K562 (cell line): ENCODE data around the gene MCEMP1. TPM values are rescaled to one million over a fixed set of nuclear protein-coding genes. Genes with fewer than 3 reads are reported as not detected.

Source experiments
- ATAC-seq: fragments of 200-7000 bp; cut with Tn5 transposase; 3 replicates; pipeline ENCODE4 v1.9.1; 2020; ENCODE audit warnings: moderate library complexity
- BruUV-seq: library from RNA; stranded (reverse); fragments of 400-500 nt; replicated peaks from 2 replicates; lab custom pipeline; 2021; lab: Mats Ljungman, UMichigan
- CTCF ChIA-PET: fragments of 300-600 bp; formaldehyde crosslinking; extraction: SDS; loops from one replicate; lab custom pipeline; 2021; ENCODE audit warnings: low intra/inter-chr PET ratio; lab: Yijun Ruan, JAX
- POLR2A ChIA-PET: fragments of 300-600, 350-650 bp; sonication (Branson Sonifier 250); formaldehyde crosslinking; extraction: SDS; loops from one replicate; lab custom pipeline; 2021; ENCODE audit warnings: antibody characterized with exemption, inconsistent platforms; lab: Yijun Ruan, JAX
- DNase-seq, 4 experiments: peaks; one replicate each; pipeline versions ENCODE4 v3.0.0 to v3.0.0-alpha.2; 2011 to 2018; ENCODE audit warnings: low spot score in 3 of 4, mixed read lengths in 3 of 4; ENCODE audit errors: extremely low read depth in 1 of 4
- FAIRE-seq: peaks from 2 replicates; lab custom pipeline; 2011; peaks lifted over from hg19 to GRCh38; lab: Jason Lieb, UNC
- H2AFZ ChIP-seq: 2 replicates; pipeline ENCODE4 v1.6.0; 2011; ENCODE audit warnings: low read depth, low read length, control low read depth, inconsistent platforms
- H3K27ac ChIP-seq: fragments of 200-600 bp; 3 replicates; pipeline ENCODE4 v1.8.0; 2011; ENCODE audit warnings: low read depth, mild to moderate bottlenecking, control low read depth, inconsistent platforms, low read length, moderate library complexity, mixed read lengths; ENCODE audit errors: extremely low read depth
- H3K27me3 ChIP-seq, 2 experiments: fragments of 300-600 bp in 1 of 2; 2 replicates in 1 of 2; 3 replicates in 1 of 2; pipeline versions ENCODE4 v1.6.0 to v1.8.0; 2011; ENCODE audit warnings: inconsistent platforms in 2 of 2, low read length in 2 of 2, mild to moderate bottlenecking in 1 of 2, mixed read lengths in 1 of 2, moderate library complexity in 1 of 2; ENCODE audit not compliant: control insufficient read depth in 2 of 2, insufficient read depth in 2 of 2
- H3K36me3 ChIP-seq: fragments of 300-600 bp; 3 replicates; pipeline ENCODE4 v1.8.0; 2011; ENCODE audit warnings: mild to moderate bottlenecking, low read length, inconsistent platforms; ENCODE audit not compliant: control insufficient read depth, insufficient read depth
- H3K4me1 ChIP-seq, 2 experiments: fragments of 200-600 bp in 1 of 2; replicated peaks in 1 of 2; 2 replicates in 1 of 2; 3 replicates in 1 of 2; pipeline versions ENCODE4 v1.5.1 to v1.8.0; 2011; ENCODE audit warnings: inconsistent platforms in 2 of 2, low read length in 2 of 2, mild to moderate bottlenecking in 1 of 2, mixed read lengths in 1 of 2, moderate library complexity in 1 of 2; ENCODE audit not compliant: control insufficient read depth in 2 of 2, insufficient read depth in 2 of 2
- H3K4me2 ChIP-seq: 2 replicates; pipeline ENCODE4 v1.6.1; 2011; ENCODE audit warnings: low read length, control low read depth, inconsistent platforms, mixed read lengths; ENCODE audit not compliant: insufficient read depth
- H3K4me3 ChIP-seq: fragments of 200-600 bp; sonication (generic), shearing (Covaris generic); 2 replicates; pipeline ENCODE4 v1.5.1; 2016; ENCODE audit warnings: control low read depth, inconsistent platforms
- H3K79me2 ChIP-seq: fragments of 200-600 bp; 3 replicates; pipeline ENCODE4 v1.8.0; 2011; ENCODE audit warnings: low read length, inconsistent platforms; ENCODE audit not compliant: control insufficient read depth, insufficient read depth
- H3K9ac ChIP-seq, 2 experiments: 2 replicates each; pipeline versions ENCODE4 v1.6.0 to v1.6.1; 2011; ENCODE audit warnings: low read depth in 2 of 2, low read length in 2 of 2, control low read depth in 1 of 2, inconsistent platforms in 1 of 2, mild to moderate bottlenecking in 1 of 2, mixed read lengths in 1 of 2; ENCODE audit not compliant: insufficient read depth in 1 of 2
- H3K9me1 ChIP-seq: one replicate; pipeline ENCODE4 v1.6.0; 2011; ENCODE audit warnings: inconsistent platforms, mild to moderate bottlenecking, low read length, moderate library complexity; ENCODE audit not compliant: control insufficient read depth, insufficient read depth
- H3K9me3 ChIP-seq: replicated peaks from 2 replicates; pipeline ENCODE4 v1.5.1; 2011; ENCODE audit warnings: low read depth, low read length, inconsistent platforms; ENCODE audit not compliant: control insufficient read depth, insufficient read depth
- H4K20me1 ChIP-seq: replicated peaks from 2 replicates; pipeline ENCODE4 v1.6.1; 2011; ENCODE audit warnings: low read length, inconsistent platforms, mixed read lengths; ENCODE audit not compliant: control insufficient read depth, insufficient read depth
- HMG20A ChIP-seq: fragments of 450-650 bp; formaldehyde crosslinking; conservative IDR thresholded peaks from 2 replicates; pipeline ENCODE4 v1.4.0; 2020; ENCODE audit warnings: mild to moderate bottlenecking, mixed read lengths
- JUNB ChIP-seq: fragments of 450-650 bp; formaldehyde crosslinking; conservative IDR thresholded peaks from 2 replicates; pipeline ENCODE4 v1.4.0; 2020; ENCODE audit warnings: mild to moderate bottlenecking
- KHSRP ChIP-seq: fragments of 450-650 bp; IDR thresholded peaks from 2 replicates; pipeline ENCODE4 v1.6.1; 2017
- MCM2 ChIP-seq: fragments of 450-650 bp; IDR thresholded peaks from 2 replicates; pipeline ENCODE4 v1.6.1; 2017; ENCODE audit warnings: low read depth, mild to moderate bottlenecking
- RAD51 ChIP-seq: fragments of 450-650 bp; IDR thresholded peaks from 2 replicates; pipeline ENCODE4 v1.7.1; 2016; ENCODE audit warnings: low read depth, mild to moderate bottlenecking, borderline replicate concordance
- RBM34 ChIP-seq: fragments of 200-400 bp; formaldehyde crosslinking; IDR thresholded peaks from 2 replicates; pipeline ENCODE4 v1.6.1; 2018; ENCODE audit warnings: low read length, borderline replicate concordance; ENCODE audit not compliant: insufficient read depth
- RNF2 ChIP-seq: sonication (generic); IDR thresholded peaks from 2 replicates; pipeline ENCODE4 v1.6.1; 2016
- ZC3H8 ChIP-seq: fragments of 450-650 bp; IDR thresholded peaks from 2 replicates; pipeline ENCODE4 v1.6.1; 2017
- ZNF79 ChIP-seq: fragments of 250-450 bp; sonication (Bioruptor Pico); IDR thresholded peaks from 2 replicates; pipeline ENCODE4 v1.4.0; 2020; ENCODE audit warnings: low read depth, mild to moderate bottlenecking, moderate library complexity
- WGBS: fragments of 100-300 bp; shearing (Covaris generic); methylation state at CpG from one replicate; pipeline ENCODE4 v1.1.6; 2016; ENCODE audit warnings: low coverage, mixed read lengths; ENCODE audit not compliant: insufficient coverage; ENCODE audit errors: missing lambda C conversion rate; 5-methylcytosine and 5-hydroxymethylcytosine counted together
- in situ Hi-C: fragments of 300-500 bp; cut with MboI; formaldehyde crosslinking; loops from 4 replicates; pipeline ENCODE4 v1.15.0; 2018; ENCODE audit warnings: inconsistent platforms, mixed read lengths
- intact Hi-C: fragments of 100-400 bp; cut with micrococcal nuclease; formaldehyde crosslinking; loops from 2 replicates; pipeline ENCODE4 v1.14.2; 2022
- polyA plus RNA-seq, 8 experiments: library from polyadenylated mRNA; depleted of rRNA in 4 of 8; stranded (reverse) in 5 of 8; unstranded in 3 of 8; fragments of >200 nt; fragmentation: Nextera tagmentation in 2 of 8; fragmentation: Illumina TruSeq in 1 of 8; extraction: Ambion mirVana in 2 of 8; extraction: Trizol in 1 of 8; gene quantifications; 2 replicates each; pipeline versions ENCODE4 v1.2.1 to v1.2.3, GENCODE V29; 2011 to 2014; ENCODE audit warnings: inconsistent platforms in 1 of 8, missing spikeins in 1 of 8
- total RNA-seq, 7 experiments: library from RNA; depleted of rRNA in 6 of 7; stranded (reverse); fragments of >200 nt in 6 of 7; fragmentation: Illumina TruSeq in 2 of 7; extraction: Trizol in 2 of 7; gene quantifications; 2 replicates each; pipeline versions ENCODE4 v1.2.1 to v1.2.3, GENCODE V29; 2011 to 2021; ENCODE audit warnings: low replicate concordance in 1 of 7
- TF ChIP-seq, protein P1 (sequence below), 2 experiments: fragments of 450-650 bp; conservative IDR thresholded peaks; 2 replicates each; pipeline ENCODE4 v1.6.1; 2017; ENCODE audit warnings: mild to moderate bottlenecking in 2 of 2, moderate library complexity in 2 of 2
- TF ChIP-seq, protein P2 (sequence below): fragments of 250-450 bp; sonication (Bioruptor Pico); IDR thresholded peaks from 2 replicates; pipeline ENCODE4 v1.9.0; 2021; ENCODE audit warnings: mild to moderate bottlenecking, inconsistent platforms
- TF ChIP-seq, protein P3 (sequence below): fragments of 250-450 bp; sonication (Bioruptor Pico); IDR thresholded peaks from 2 replicates; pipeline ENCODE4 v1.8.0; 2021; ENCODE audit warnings: moderate library complexity, mild to moderate bottlenecking, inconsistent platforms
- TF ChIP-seq, protein P4 (sequence below): sonication (generic); formaldehyde crosslinking; IDR thresholded peaks from 2 replicates; pipeline ENCODE4 v1.8.0; 2022; ENCODE audit warnings: missing genetic modification reagents, mild to moderate bottlenecking, borderline replicate concordance

MCEMP1 gene
- total and polyA plus RNA-seq, 9 of the 15 experiments (the other 6 are each of a cell fraction or from before 2014, with no cell fraction given) = 0.11 to 1.8 (median 0.51) TPM

DNA sequence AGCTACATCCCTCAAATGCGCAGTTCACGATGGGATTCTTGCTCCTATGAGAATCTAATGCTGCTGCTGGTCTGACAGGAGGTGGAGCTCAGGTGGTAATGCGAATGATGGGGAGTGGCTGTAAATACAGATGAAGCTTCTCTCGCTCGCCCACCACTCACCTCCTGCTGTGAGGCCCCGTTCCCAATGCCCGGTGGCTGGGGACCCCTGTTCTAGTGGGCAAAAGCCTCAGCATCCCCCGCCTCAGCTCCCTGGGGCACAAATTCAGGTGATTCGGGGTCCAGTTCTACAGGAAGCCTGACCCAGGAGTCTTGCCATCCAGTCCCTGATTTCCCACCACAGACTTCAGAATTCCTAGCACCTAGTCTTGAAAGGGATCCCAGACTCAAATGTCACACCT lies 4.4 kb upstream of the MCEMP1 start:
- Histone ChIP-seq H4K20me1 (no peaks in the 10 kb centered on the region), H3K4me1 (peaks cover 0 to 10% of the 10 kb centered on the region in 2 experiments; a peak in 2 of 5 replicates), H3K4me3 (no peak overlapping the region), H3K9ac (no peak overlapping the region), H3K36me3 (no peaks in the 10 kb centered on the region), H3K9me3 (peaks cover 5% of the 10 kb centered on the region; the same call in 1 of the 2 replicates), H3K27ac (no peak overlapping the region), H2AFZ (no peak overlapping the region), H3K79me2 (no peaks in the 10 kb centered on the region), H3K27me3 (peaks cover 14 to 41% of the 10 kb centered on the region in 2 experiments; a peak in 4 of 5 replicates), H3K4me2 (no peak overlapping the region), H3K9me1 (no peaks in the 10 kb centered on the region)
- ATAC-seq (no peak), FAIRE-seq (no peak), DNase-seq (no peak)
- WGBS = 7% methylated on average over 9 of the region's 9 CpGs
- TF ChIP-seq, protein P1, sequence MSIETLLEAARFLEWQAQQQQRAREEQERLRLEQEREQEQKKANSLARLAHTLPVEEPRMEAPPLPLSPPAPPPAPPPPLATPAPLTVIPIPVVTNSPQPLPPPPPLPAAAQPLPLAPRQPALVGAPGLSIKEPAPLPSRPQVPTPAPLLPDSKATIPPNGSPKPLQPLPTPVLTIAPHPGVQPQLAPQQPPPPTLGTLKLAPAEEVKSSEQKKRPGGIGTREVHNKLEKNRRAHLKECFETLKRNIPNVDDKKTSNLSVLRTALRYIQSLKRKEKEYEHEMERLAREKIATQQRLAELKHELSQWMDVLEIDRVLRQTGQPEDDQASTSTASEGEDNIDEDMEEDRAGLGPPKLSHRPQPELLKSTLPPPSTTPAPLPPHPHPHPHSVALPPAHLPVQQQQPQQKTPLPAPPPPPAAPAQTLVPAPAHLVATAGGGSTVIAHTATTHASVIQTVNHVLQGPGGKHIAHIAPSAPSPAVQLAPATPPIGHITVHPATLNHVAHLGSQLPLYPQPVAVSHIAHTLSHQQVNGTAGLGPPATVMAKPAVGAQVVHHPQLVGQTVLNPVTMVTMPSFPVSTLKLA (conservative IDR thresholded peaks at IDR 0.05) = no peak
- no peak for TF ChIP-seq HMG20A (CRISPR knock-in tag)
- TF ChIP-seq RNF2 = no peak
- TF ChIP-seq ZC3H8 = no peak
- TF ChIP-seq, protein P2, sequence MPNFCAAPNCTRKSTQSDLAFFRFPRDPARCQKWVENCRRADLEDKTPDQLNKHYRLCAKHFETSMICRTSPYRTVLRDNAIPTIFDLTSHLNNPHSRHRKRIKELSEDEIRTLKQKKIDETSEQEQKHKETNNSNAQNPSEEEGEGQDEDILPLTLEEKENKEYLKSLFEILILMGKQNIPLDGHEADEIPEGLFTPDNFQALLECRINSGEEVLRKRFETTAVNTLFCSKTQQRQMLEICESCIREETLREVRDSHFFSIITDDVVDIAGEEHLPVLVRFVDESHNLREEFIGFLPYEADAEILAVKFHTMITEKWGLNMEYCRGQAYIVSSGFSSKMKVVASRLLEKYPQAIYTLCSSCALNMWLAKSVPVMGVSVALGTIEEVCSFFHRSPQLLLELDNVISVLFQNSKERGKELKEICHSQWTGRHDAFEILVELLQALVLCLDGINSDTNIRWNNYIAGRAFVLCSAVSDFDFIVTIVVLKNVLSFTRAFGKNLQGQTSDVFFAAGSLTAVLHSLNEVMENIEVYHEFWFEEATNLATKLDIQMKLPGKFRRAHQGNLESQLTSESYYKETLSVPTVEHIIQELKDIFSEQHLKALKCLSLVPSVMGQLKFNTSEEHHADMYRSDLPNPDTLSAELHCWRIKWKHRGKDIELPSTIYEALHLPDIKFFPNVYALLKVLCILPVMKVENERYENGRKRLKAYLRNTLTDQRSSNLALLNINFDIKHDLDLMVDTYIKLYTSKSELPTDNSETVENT (CRISPR knock-in tag) = no peak
- TF ChIP-seq, protein P3, sequence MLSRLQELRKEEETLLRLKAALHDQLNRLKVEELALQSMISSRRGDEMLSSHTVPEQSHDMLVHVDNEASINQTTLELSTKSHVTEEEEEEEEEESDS (CRISPR knock-in tag) = no peak
- TF ChIP-seq KHSRP = no peak
- TF ChIP-seq, protein P4, sequence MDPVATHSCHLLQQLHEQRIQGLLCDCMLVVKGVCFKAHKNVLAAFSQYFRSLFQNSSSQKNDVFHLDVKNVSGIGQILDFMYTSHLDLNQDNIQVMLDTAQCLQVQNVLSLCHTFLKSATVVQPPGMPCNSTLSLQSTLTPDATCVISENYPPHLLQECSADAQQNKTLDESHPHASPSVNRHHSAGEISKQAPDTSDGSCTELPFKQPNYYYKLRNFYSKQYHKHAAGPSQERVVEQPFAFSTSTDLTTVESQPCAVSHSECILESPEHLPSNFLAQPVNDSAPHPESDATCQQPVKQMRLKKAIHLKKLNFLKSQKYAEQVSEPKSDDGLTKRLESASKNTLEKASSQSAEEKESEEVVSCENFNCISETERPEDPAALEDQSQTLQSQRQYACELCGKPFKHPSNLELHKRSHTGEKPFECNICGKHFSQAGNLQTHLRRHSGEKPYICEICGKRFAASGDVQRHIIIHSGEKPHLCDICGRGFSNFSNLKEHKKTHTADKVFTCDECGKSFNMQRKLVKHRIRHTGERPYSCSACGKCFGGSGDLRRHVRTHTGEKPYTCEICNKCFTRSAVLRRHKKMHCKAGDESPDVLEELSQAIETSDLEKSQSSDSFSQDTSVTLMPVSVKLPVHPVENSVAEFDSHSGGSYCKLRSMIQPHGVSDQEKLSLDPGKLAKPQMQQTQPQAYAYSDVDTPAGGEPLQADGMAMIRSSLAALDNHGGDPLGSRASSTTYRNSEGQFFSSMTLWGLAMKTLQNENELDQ = no peak
- no peak for TF ChIP-seq RBM34
- TF ChIP-seq JUNB (CRISPR knock-in tag) = no peak
- TF ChIP-seq RAD51 = no peak
- TF ChIP-seq MCM2 = no peak
- no peak for TF ChIP-seq ZNF79
- ChIA-PET POLR2A (interaction anchor here (0.6 kb wide), 1 partner anchor 14 kb away, joined by 3 read pairs; no protein-coding TSS in a partner anchor), CTCF (no interaction called here)
- no TSS peak for BruUV-seq
- in situ Hi-C loops (no loop called here), intact Hi-C loops (no loop called here)
